Activated naive CD4-positive, alpha-beta T cell treated with anti-CD3 and anti-CD28 coated beads, Interleukin-2, amount 50 U/mL, for 24 hours (primary cell): ENCODE results near the gene GPR158.
A peak's percentile ranks its signal among the peaks of the same experiment; 100 is the strongest.
"Not testable (repeated sequence)": the region's sequence is repeated elsewhere in the genome, so short reads cannot be mapped to it uniquely, and the experiment has no call there.

ENCODE experiments used
- H3K27ac Mint-ChIP-seq: one replicate; pipeline ENCODE4 v1.8.0; 2021; ENCODE audit warnings: mild to moderate bottlenecking, mixed read lengths
- H3K27me3 Mint-ChIP-seq: one replicate; pipeline ENCODE4 v1.8.0; 2021; ENCODE audit warnings: mixed read lengths
- H3K36me3 Mint-ChIP-seq: one replicate; pipeline ENCODE4 v1.8.0; 2021; ENCODE audit warnings: mixed read lengths
- H3K4me1 Mint-ChIP-seq: one replicate; pipeline ENCODE4 v1.8.0; 2021; ENCODE audit warnings: mixed read lengths
- H3K4me3 Mint-ChIP-seq: one replicate; pipeline ENCODE4 v1.8.0; 2021; ENCODE audit warnings: mild to moderate bottlenecking, mixed read lengths
- H3K9me3 Mint-ChIP-seq: one replicate; pipeline ENCODE4 v1.8.0; 2021; ENCODE audit warnings: mixed read lengths

The GPR158 gene

GRCh38 chr10:25174461-25175230 is at the start of gene GPR158:
Gene GPR158, plus strand, starts transcription at chr10:25175001. Its CDS starts 420 bp downstream, at chr10:25175421.
- Mint-ChIP-seq H3K4me3 (peak within 1 kb of the TSS; percentile 61), H3K36me3 (peaks cover 4% of the 10 kb centered on the region), H3K9me3 (peaks cover 6% of the 10 kb centered on the region), H3K4me1 (peaks cover 10% of the 10 kb centered on the region), H3K27ac (no peak within 1 kb of the TSS), H3K27me3 (peaks cover 47% of the 10 kb centered on the region)

GRCh38 chr10:25125201-25125611 is 49.6 kb upstream of the GPR158 start:
- Mint-ChIP-seq H3K4me3 (no peak overlapping the region), H3K27me3 (peaks cover 12% of the 10 kb centered on the region), H3K27ac (no peak overlapping the region), H3K4me1 (no peaks in the 10 kb centered on the region), H3K36me3 (no peaks in the 10 kb centered on the region), H3K9me3 (no peaks in the 10 kb centered on the region)

- Mint-ChIP-seq H3K4me1 (no peaks in the 10 kb centered on the region), H3K27me3 (peaks cover 16% of the 10 kb centered on the region), H3K27ac (no peak overlapping the region), H3K36me3 (peaks cover 2% of the 10 kb centered on the region), H3K4me3 (no peak overlapping the region), H3K9me3 (peaks cover 10% of the 10 kb centered on the region)
Measured at GRCh38 chr10:25129592-25129991, 45.2 kb upstream of the GPR158 start.

- peaks cover 13% of the 10 kb centered on the region for H3K27me3 Mint-ChIP-seq
- H3K36me3 Mint-ChIP-seq, result peaks cover 2% of the 10 kb centered on the region
- no peaks in the 10 kb centered on the region for H3K4me1 Mint-ChIP-seq
- no peak overlapping the region for H3K4me3 Mint-ChIP-seq
- H3K27ac Mint-ChIP-seq, result no peak overlapping the region
- peaks cover 11% of the 10 kb centered on the region for H3K9me3 Mint-ChIP-seq
Measured at GRCh38 chr10:25130906-25131305, 43.9 kb upstream of the GPR158 start.

- Mint-ChIP-seq H3K9me3 (peaks cover 4% of the 10 kb centered on the region), H3K4me3 (no peak overlapping the region), H3K36me3 (no peaks in the 10 kb centered on the region), H3K27me3 (peaks cover 4% of the 10 kb centered on the region), H3K4me1 (no peaks in the 10 kb centered on the region), H3K27ac (no peak overlapping the region)
Measured at GRCh38 chr10:25142116-25142864, 32.5 kb upstream of the GPR158 start.

- Mint-ChIP-seq H3K9me3 (no peaks in the 10 kb centered on the region), H3K4me1 (no peaks in the 10 kb centered on the region), H3K27me3 (peaks cover 7% of the 10 kb centered on the region), H3K4me3 (no peak overlapping the region), H3K27ac (no peak overlapping the region), H3K36me3 (no peaks in the 10 kb centered on the region)
Measured at GRCh38 chr10:25157650-25158049, 17.2 kb upstream of the GPR158 start.

- Mint-ChIP-seq H3K9me3 (no peaks in the 10 kb centered on the region), H3K27ac (no peak overlapping the region), H3K4me3 (no peak overlapping the region), H3K27me3 (peaks cover 7% of the 10 kb centered on the region), H3K4me1 (no peaks in the 10 kb centered on the region), H3K36me3 (no peaks in the 10 kb centered on the region)
Measured at GRCh38 chr10:25159591-25159990, 15.2 kb upstream of the GPR158 start.

- peaks cover 12% of the 10 kb centered on the region for H3K27me3 Mint-ChIP-seq
- no peak overlapping the region for H3K27ac Mint-ChIP-seq
- H3K9me3 Mint-ChIP-seq, result peaks cover 4% of the 10 kb centered on the region
- no peaks in the 10 kb centered on the region for H3K4me1 Mint-ChIP-seq
- no peaks in the 10 kb centered on the region for H3K36me3 Mint-ChIP-seq
- H3K4me3 Mint-ChIP-seq, result no peak overlapping the region
Measured at GRCh38 chr10:25162391-25162790, 12.4 kb upstream of the GPR158 start.

GRCh38 chr10:25163464-25163863 is 11.3 kb upstream of the GPR158 start:
- not testable (repeated sequence) for H3K27ac Mint-ChIP-seq, H3K4me3 Mint-ChIP-seq, H3K9me3 Mint-ChIP-seq, H3K4me1 Mint-ChIP-seq, H3K36me3 Mint-ChIP-seq
- peaks cover 18% of the 10 kb centered on the region for H3K27me3 Mint-ChIP-seq

GRCh38 chr10:25169740-25170139 is 5.1 kb upstream of the GPR158 start:
- H3K4me1 Mint-ChIP-seq, result peaks cover 4% of the 10 kb centered on the region
- H3K4me3 Mint-ChIP-seq, result no peak overlapping the region
- peaks cover 42% of the 10 kb centered on the region for H3K27me3 Mint-ChIP-seq
- H3K27ac Mint-ChIP-seq, result no peak overlapping the region
- peaks cover 10% of the 10 kb centered on the region for H3K9me3 Mint-ChIP-seq
- H3K36me3 Mint-ChIP-seq, result peaks cover 4% of the 10 kb centered on the region

- Mint-ChIP-seq H3K4me3 (no peak overlapping the region), H3K27me3 (peaks cover 41% of the 10 kb centered on the region), H3K27ac (no peak overlapping the region), H3K9me3 (peaks cover 6% of the 10 kb centered on the region), H3K4me1 (peaks cover 4% of the 10 kb centered on the region), H3K36me3 (peaks cover 4% of the 10 kb centered on the region)
Measured at GRCh38 chr10:25170627-25171026, 4.2 kb upstream of the GPR158 start.

- Mint-ChIP-seq H3K4me1 (peaks cover 10% of the 10 kb centered on the region), H3K36me3 (peaks cover 4% of the 10 kb centered on the region), H3K4me3 (no peak overlapping the region), H3K9me3 (peaks cover 6% of the 10 kb centered on the region), H3K27me3 (peaks cover 49% of the 10 kb centered on the region), H3K27ac (no peak overlapping the region)
Measured at GRCh38 chr10:25175527-25176420, 973 bp downstream of the GPR158 start.

- peaks cover 47% of the 10 kb centered on the region for H3K27me3 Mint-ChIP-seq
- H3K36me3 Mint-ChIP-seq, result peaks cover 4% of the 10 kb centered on the region
- peaks cover 6% of the 10 kb centered on the region for H3K9me3 Mint-ChIP-seq
- H3K4me1 Mint-ChIP-seq, result peaks cover 10% of the 10 kb centered on the region
- H3K27ac Mint-ChIP-seq, result no peak overlapping the region
- no peak overlapping the region for H3K4me3 Mint-ChIP-seq
Measured at GRCh38 chr10:25176421-25176968, 1.7 kb downstream of the GPR158 start.

GRCh38 chr10:25177093-25177753 is 2.4 kb downstream of the GPR158 start:
- H3K36me3 Mint-ChIP-seq, result peaks cover 4% of the 10 kb centered on the region
- H3K9me3 Mint-ChIP-seq, result peaks cover 6% of the 10 kb centered on the region
- no peak overlapping the region for H3K4me3 Mint-ChIP-seq
- H3K4me1 Mint-ChIP-seq, result peaks cover 10% of the 10 kb centered on the region
- no peak overlapping the region for H3K27ac Mint-ChIP-seq
- peaks cover 44% of the 10 kb centered on the region for H3K27me3 Mint-ChIP-seq

- Mint-ChIP-seq H3K27me3 (peaks cover 42% of the 10 kb centered on the region), H3K36me3 (peaks cover 4% of the 10 kb centered on the region)
Measured at GRCh38 chr10:25177754-25178135, 2.9 kb downstream of the GPR158 start.

More at GRCh38 chr10:25177754-25178135, 2.9 kb downstream of the GPR158 start:
- Mint-ChIP-seq H3K4me3 (no peak overlapping the region), H3K4me1 (peaks cover 10% of the 10 kb centered on the region), H3K27ac (no peak overlapping the region), H3K9me3 (peaks cover 6% of the 10 kb centered on the region)
